GM19395 (cell line): Measurements from ENCODE around the gene PIK3C2B.

Experiments used
- ATAC-seq: cut with Tn5 transposase; IDR thresholded peaks from one replicate; pipeline ENCODE4 v1.9.1; 2021; ENCODE audit warnings: mild to moderate bottlenecking, moderate library complexity; ENCODE audit not compliant: unreplicated experiment

The PIK3C2B gene

GRCh38 chr1:204478921-204479320 lies 15.7 kb downstream of the PIK3C2B start:
- ATAC-seq: no peak

GRCh38 chr1:204478172-204478899 lies 16.3 kb downstream of the PIK3C2B start:
- ATAC-seq: no peak

DNA sequence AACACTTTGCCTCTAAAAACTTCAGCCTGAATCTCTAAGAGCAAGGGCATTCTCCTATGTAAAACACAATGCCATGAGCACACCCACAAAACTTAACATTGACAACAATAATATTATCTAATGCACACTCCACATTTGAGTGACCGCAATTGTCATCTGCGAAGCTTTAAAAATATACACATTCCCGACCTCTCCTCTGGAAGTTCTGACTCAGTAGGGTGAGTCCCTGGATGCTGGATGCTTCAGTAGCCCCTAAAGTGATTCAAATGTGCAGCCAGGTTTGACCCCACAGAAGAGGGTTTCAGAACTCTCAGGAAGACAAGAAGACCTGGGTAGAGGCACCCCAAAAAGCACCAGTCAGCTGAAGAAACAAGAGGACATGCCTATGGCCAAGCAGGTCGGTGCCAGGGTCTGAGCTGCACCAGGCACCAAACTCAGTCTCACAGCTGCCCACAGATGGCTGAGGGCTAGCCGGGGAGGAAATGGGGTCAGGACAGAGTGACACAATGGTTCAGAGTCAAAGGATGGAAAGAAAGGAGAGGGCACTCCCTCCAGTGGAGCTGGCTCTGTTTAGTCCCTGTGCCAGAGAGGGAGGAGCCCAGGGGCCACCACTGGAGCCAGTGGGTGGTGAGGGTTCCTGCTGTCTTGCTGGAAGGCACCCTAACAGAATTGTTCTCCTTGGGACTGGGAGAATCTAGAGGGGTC lies 17.4 kb downstream of the PIK3C2B start:
- no peak for ATAC-seq

DNA sequence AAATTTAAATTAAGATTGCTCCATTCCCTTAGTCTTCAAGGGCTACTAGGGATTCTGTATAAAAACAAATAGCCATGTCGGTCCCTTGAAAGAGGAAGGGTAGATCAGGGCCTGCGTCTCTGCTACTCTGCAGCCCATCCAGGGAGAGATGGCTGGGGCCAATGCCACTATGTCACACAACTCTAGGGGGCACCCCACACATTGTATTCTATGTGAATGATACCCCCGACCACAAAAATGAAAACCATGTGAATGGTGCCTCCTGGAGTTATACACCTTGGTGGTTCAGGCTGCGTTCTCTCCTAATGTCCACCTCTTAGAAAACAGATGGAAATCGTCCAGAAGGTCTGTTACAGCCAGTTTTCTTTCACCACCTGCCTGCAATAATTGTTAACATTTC lies 18.0 kb downstream of the PIK3C2B start:
- no peak for ATAC-seq

DNA sequence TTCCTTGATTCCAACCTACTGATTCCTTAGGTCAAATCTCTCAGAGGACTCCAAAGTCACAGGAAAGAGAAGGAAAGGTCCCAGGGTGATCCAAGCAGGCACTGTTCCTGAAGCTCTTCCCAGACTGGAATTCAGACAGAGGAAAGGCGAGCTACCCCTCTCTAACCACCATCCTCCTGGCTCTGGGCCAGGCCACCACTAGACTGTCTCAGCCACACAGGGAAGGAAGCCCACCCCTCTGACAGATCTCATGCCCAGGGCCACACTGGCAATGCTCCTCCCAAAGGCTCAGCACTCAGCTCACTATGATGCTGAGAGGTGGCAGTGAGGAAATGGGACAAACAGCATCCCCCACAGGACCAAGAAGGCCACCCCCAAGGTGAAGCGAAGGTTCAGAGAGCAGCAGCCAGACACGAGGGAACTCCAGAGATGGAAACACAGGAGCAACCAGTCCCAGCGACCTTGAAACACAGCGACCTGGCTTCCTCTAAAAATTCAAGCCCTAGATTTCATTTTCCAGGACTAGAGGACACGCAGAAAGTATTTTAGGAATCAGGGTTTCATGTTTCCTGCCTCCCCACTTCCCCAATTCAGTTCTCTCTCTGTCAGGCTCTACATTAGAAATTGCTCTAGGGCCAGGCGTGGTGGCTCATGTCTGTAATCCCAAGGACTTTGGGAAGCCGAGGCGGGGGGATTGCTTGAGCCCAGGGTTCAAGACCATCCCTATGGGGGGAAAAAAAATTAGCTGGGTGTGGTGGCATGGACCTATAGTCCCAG lies 18.8 kb downstream of the PIK3C2B start:
- no peak for ATAC-seq

- no peak for ATAC-seq
Measured at GRCh38 chr1:204473400-204473965, 21.1 kb downstream of the PIK3C2B start.

- no peak for ATAC-seq
Measured at GRCh38 chr1:204472660-204473059, 21.9 kb downstream of the PIK3C2B start.

DNA sequence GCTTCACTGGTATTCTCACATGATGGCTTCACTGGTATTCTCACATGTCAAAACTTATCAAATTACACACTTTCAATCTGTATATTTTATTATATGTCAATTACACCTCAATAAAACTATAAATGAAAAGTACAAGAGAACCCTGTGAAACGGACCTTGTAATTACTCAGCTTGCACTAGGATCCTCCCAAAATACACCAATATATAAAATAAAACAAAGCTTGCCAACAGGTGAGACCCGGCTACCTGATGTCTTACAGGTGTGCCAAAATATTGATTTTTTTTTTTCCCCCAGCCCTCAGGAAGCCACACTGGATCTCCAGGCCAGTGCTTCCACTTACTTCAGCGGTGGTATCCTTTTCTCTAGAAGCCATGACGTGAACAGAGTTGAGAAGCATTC lies 22.9 kb downstream of the PIK3C2B start:
- ATAC-seq: no peak

DNA sequence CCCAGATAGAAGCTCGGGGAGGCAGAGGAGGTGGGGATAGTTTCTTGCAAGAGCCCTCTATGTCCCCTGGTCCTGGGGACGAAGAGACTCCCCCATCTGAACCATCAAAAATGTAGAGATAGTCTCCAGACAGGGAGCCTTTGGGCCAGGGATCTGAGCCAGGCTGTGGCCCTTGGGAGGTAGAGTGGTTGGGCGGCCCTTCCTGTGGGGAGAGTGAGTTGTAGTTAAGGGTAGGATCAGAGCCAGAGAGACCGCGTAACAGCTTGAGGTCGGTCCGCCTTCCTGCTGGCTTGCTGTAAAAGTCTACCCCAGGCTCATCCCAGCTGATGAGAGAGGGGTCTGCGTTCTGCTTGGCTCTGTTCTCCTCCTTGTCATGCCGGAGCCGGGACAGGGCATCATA lies 25.3 kb downstream of the PIK3C2B start:
- ATAC-seq: no peak

DNA sequence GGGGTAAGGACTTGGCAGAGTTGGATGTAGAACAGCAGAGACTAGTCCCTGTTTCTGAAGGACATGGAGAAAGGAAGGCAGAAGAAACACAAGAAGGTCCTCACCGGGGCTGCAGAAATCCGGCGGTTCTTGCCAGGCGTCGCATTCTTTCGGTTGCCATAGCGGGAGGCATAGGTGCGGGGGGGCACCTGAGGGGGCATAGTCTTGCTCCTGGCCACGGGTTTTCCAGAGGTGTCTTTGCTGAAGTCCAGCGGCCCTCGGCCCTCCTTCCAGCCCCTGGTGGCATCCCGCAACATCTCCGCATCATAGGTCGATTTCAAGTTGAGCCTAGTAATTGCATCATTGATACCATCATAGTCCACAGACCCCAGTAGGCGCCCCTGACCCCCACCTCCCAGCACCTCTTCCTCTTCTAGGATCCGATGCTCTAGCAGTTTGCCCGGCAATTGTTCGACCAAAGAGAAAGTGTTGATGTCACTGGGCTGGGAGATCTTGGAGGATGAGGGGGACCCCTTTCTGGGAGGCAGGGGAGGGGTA lies 25.8 kb downstream of the PIK3C2B start:
- no peak for ATAC-seq

- ATAC-seq: no peak
Measured at GRCh38 chr1:204468206-204468605, 26.4 kb downstream of the PIK3C2B start.

- ATAC-seq: no peak
Measured at GRCh38 chr1:204466416-204467405, 27.9 kb downstream of the PIK3C2B start.

GRCh38 chr1:204465546-204466415 lies 28.8 kb downstream of the PIK3C2B start:
- ATAC-seq: peak; percentile 76

DNA sequence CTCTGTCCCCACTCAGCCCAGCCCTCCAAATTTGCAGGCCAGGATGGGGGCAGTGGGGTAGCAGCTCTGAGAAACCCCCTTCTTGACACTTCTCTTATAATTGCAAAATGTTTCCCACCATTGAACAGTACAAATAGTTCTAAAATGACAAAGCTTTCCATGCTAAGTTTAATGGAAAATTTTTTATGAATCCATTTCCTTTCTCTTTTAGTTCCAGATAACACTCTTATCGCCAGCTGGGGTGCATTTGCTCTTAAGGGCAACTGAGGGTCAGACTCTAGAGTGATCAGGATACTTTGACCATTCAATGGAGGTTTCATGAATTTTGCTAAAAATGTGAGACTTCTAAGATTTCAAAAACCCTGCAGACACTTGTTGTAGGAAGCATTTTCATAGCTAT lies 29.9 kb downstream of the PIK3C2B start:
- ATAC-seq: no peak

GRCh38 chr1:204464187-204464631 lies 30.4 kb downstream of the PIK3C2B start:
- no peak for ATAC-seq

GRCh38 chr1:204463125-204464060 lies 31.2 kb downstream of the PIK3C2B start:
- ATAC-seq: no peak

DNA sequence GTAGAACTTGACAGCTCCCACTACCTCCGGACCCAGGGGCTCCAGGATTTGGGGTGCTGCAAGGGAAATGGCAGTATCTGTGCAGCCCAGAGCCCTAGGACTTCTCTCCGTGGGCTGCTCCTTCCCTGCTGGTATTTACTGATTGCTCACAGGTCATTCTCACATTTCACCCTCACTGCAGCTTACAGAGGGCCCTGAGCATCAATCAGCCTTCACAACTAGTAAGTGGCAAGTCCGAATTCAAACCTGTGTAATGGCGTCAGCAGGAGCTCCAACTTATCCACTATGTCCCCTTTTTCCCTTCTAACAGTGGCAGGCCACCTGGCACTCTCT lies 32.4 kb downstream of the PIK3C2B start:
- no peak for ATAC-seq
